NB4 (cell line): ENCODE data around the gene GABRR3.

ENCODE experiments used
- DNase-seq: peaks from one replicate; pipeline ENCODE4 v3.0.0; 2010; ENCODE audit warnings: low read depth
- H3K4me3 ChIP-seq: one replicate; pipeline ENCODE4 v1.5.1; 2011; ENCODE audit warnings: mild to moderate bottlenecking, low read depth, low read length, moderate library complexity
- CTCF ChIP-seq: IDR thresholded peaks from one replicate; pipeline ENCODE4 v1.5.1; 2012; ENCODE audit warnings: low read depth, low read length
- MYC ChIP-seq: IDR thresholded peaks from 2 replicates; pipeline ENCODE4 v1.6.1; 2011; ENCODE audit warnings: low read depth, low read length
- POLR2A ChIP-seq: IDR thresholded peaks from 2 replicates; pipeline ENCODE4 v1.6.1; 2011; ENCODE audit warnings: mild to moderate bottlenecking; ENCODE audit not compliant: insufficient read length; ENCODE audit errors: extremely low read depth
- TF ChIP-seq, protein P1 (sequence below): IDR thresholded peaks from 2 replicates; pipeline ENCODE4 v1.6.1; 2011; ENCODE audit warnings: low read depth, low read length

The GABRR3 gene

GRCh38 chr3:97999994-98000393, 35.1 kb downstream of the GABRR3 start:
- DNase-seq: no peak
- no peak overlapping the region for H3K4me3 ChIP-seq
- TF ChIP-seq, protein P1, sequence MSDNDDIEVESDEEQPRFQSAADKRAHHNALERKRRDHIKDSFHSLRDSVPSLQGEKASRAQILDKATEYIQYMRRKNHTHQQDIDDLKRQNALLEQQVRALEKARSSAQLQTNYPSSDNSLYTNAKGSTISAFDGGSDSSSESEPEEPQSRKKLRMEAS: no peak
- TF ChIP-seq CTCF (no peak), MYC (no peak), POLR2A (no peak)

DNA sequence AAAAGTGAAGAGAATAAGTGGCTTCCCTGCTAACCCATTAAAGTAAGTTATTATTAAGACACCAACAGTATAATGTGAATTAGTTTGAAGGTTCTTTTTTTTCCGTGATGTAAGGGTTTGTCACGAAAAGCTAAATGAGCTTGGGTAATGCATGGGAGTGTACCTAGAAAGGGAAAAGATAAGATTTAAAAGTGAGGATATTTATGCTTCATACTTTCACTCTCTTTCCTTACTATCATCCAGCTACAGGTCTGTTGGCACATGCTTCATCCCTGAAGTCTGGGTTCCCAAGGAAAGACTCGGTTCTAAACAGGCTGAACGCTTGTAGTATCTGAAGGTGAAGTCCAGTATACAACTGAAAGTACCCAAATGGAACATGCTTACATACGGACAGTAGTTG, 36.0 kb downstream of the GABRR3 start:
- TF ChIP-seq POLR2A (no peak), MYC (no peak), CTCF (no peak)
- TF ChIP-seq, protein P1: no peak
- no peak overlapping the region for H3K4me3 ChIP-seq
- DNase-seq: no peak

- no peak overlapping the region for H3K4me3 ChIP-seq
- peak; percentile 14 for DNase-seq
- no peak for TF ChIP-seq MYC
- TF ChIP-seq, protein P1: peak; percentile 53; the same call in 1 of the 2 replicates
Measured at GRCh38 chr3:97996988-97997387, 38.1 kb downstream of the GABRR3 start.

DNA sequence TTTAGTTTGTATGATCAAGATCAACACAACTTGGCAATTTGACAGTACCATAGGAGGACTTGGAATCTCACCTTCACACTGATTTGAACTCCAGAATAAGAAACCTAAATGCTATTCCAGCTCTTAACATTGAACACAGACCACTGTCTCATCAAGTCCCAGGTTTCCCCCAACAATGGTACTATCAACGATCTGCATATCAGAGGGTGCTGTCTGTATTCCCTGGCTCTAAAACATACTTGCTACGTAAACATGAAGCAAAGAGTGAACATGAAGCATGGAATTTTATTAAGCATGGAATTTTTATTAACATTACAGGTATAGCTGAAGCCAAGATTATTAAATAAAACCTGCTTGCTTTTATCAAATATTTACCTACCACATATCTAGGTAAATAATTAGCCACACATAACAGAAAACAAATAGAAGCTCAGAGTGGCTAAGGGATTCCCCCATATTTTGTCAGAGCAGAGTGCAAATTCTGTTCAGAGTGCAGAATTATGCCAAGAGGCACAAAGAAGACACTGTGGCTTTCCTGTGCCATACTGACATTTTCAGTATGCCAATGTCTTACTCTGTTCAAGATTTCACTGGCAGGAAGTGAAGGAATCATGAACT, 40.7 kb downstream of the GABRR3 start:
- H3K4me3 ChIP-seq: no peak overlapping the region
- DNase-seq: no peak
- TF ChIP-seq MYC: no peak
- no peak for TF ChIP-seq POLR2A
- no peak for TF ChIP-seq CTCF
- TF ChIP-seq, protein P1: no peak

- no peak overlapping the region for H3K4me3 ChIP-seq
- TF ChIP-seq POLR2A (no peak), MYC (no peak), CTCF (no peak)
- TF ChIP-seq, protein P1: no peak
- DNase-seq: no peak
Measured at GRCh38 chr3:97993526-97993925, 41.6 kb downstream of the GABRR3 start.

- no peak for DNase-seq
- H3K4me3 ChIP-seq: no peak overlapping the region
- no peak for TF ChIP-seq MYC
- TF ChIP-seq CTCF: no peak
- no peak for TF ChIP-seq POLR2A
- TF ChIP-seq, protein P1: no peak
Measured at GRCh38 chr3:97992547-97993173, 42.5 kb downstream of the GABRR3 start.
